SK-N-SH (cell line): ENCODE data around the gene SERPINA12.

ENCODE experiments used
- CTCF ChIP-seq: fragments of 200-600 bp; sonication (generic); IDR thresholded peaks from 2 replicates; pipeline ENCODE4 v1.6.1; 2017; ENCODE audit warnings: antibody characterized with exemption, mild to moderate bottlenecking, moderate library complexity
- RAD21 ChIP-seq: IDR thresholded peaks from 2 replicates; pipeline ENCODE4 v1.6.1; 2012; ENCODE audit warnings: mild to moderate bottlenecking, low read length
- REST ChIP-seq: IDR thresholded peaks from 2 replicates; pipeline ENCODE4 v1.6.1; 2012; ENCODE audit warnings: mild to moderate bottlenecking, low read depth, low read length, moderate library complexity
- SMC3 ChIP-seq: IDR thresholded peaks from 2 replicates; pipeline ENCODE4 v1.6.1; 2012; ENCODE audit warnings: low read depth, low read length, improper control_type of control experiment
- USF2 ChIP-seq: fragments of 150-350 bp; IDR thresholded peaks from 2 replicates; pipeline ENCODE4 v1.6.1; 2017; ENCODE audit warnings: antibody characterized with exemption, low read length, low read depth, borderline replicate concordance

- TF ChIP-seq USF2 (no peak), CTCF (no peak), RAD21 (no peak), REST (no peak), SMC3 (no peak)
These were observed 34.3 kb upstream of the SERPINA12 start for GRCh38 chr14:94543449-94544124.
